ENCODE results near the gene IL5RA. TPM values are rescaled to one million over a fixed set of nuclear protein-coding genes. Genes with fewer than 3 reads are reported as not detected.
A peak's percentile ranks its signal among the peaks of the same experiment; 100 is the strongest.

IL5RA gene
- total RNA-seq, 1 donor from 2014 or later: not detected

- DNase-seq (ENCODE audit: low read depth, low spot score): no peak
- no peak for TF ChIP-seq CTCF (conservative IDR thresholded peaks at IDR 0.05)
- Mint-ChIP-seq H3K36me3 (ENCODE audit: low read depth) (no peaks in the 10 kb centered on the region), H3K27me3 (ENCODE audit: low read depth) (no peaks in the 10 kb centered on the region), H3K4me3 (no peak overlapping the region), H3K4me1 (no peaks in the 10 kb centered on the region), H3K9me3 (no peaks in the 10 kb centered on the region), H3K27ac (ENCODE audit: unreplicated experiment) (no peak overlapping the region)
Observed at GRCh38 chr3:3066378-3066777, 43.8 kb downstream of the IL5RA start.

- Mint-ChIP-seq H3K27me3 (ENCODE audit: low read depth) (no peaks in the 10 kb centered on the region), H3K36me3 (ENCODE audit: low read depth) (no peaks in the 10 kb centered on the region), H3K4me1 (no peaks in the 10 kb centered on the region), H3K27ac (ENCODE audit: unreplicated experiment) (no peak overlapping the region), H3K4me3 (no peak overlapping the region), H3K9me3 (no peaks in the 10 kb centered on the region)
- no peak for TF ChIP-seq CTCF (conservative IDR thresholded peaks at IDR 0.05)
- no peak for DNase-seq (ENCODE audit: low read depth, low spot score)
Observed at GRCh38 chr3:3065876-3066275, 44.3 kb downstream of the IL5RA start.

- Mint-ChIP-seq H3K27ac (ENCODE audit: unreplicated experiment) (no peak overlapping the region), H3K27me3 (ENCODE audit: low read depth) (no peaks in the 10 kb centered on the region), H3K36me3 (ENCODE audit: low read depth) (no peaks in the 10 kb centered on the region), H3K4me1 (no peaks in the 10 kb centered on the region), H3K9me3 (no peaks in the 10 kb centered on the region), H3K4me3 (no peak overlapping the region)
- TF ChIP-seq CTCF (conservative IDR thresholded peaks at IDR 0.05): no peak
- DNase-seq (ENCODE audit: low read depth, low spot score): no peak
Observed at GRCh38 chr3:3064297-3064696, 45.9 kb downstream of the IL5RA start.

- Mint-ChIP-seq H3K27me3 (ENCODE audit: low read depth) (no peaks in the 10 kb centered on the region), H3K9me3 (no peaks in the 10 kb centered on the region), H3K4me1 (peaks cover under 1% of the 10 kb centered on the region), H3K27ac (ENCODE audit: unreplicated experiment) (no peak overlapping the region), H3K4me3 (no peak overlapping the region), H3K36me3 (ENCODE audit: low read depth) (no peaks in the 10 kb centered on the region)
- no peak for TF ChIP-seq CTCF (conservative IDR thresholded peaks at IDR 0.05)
- no peak for DNase-seq (ENCODE audit: low read depth, low spot score)
Observed at GRCh38 chr3:3059645-3060044, 50.5 kb downstream of the IL5RA start.

- TF ChIP-seq CTCF (conservative IDR thresholded peaks at IDR 0.05): no peak
- Mint-ChIP-seq H3K27ac (ENCODE audit: unreplicated experiment) (peak overlapping the region; percentile 53), H3K9me3 (no peaks in the 10 kb centered on the region), H3K4me3 (no peak overlapping the region), H3K27me3 (ENCODE audit: low read depth) (no peaks in the 10 kb centered on the region), H3K4me1 (peaks cover 15% of the 10 kb centered on the region), H3K36me3 (ENCODE audit: low read depth) (no peaks in the 10 kb centered on the region)
- DNase-seq (ENCODE audit: low read depth, low spot score): no peak
Observed at GRCh38 chr3:3053974-3054373, 56.2 kb downstream of the IL5RA start.

Data from neural crest cell (in vitro differentiated cells).